Activated naive CD4-positive, alpha-beta T cell treated with Interleukin-2 at 50 U/mL for 16 hours (primary cell): ENCODE measurements around the gene GABRR2.
"Not testable (repeated sequence)": the region's sequence is repeated elsewhere in the genome, so short reads cannot be mapped to it uniquely, and the experiment has no call there.

ENCODE experiments used
- DNase-seq: peaks from one replicate; pipeline ENCODE4 v3.0.0-alpha.2; 2020

Gene GABRR2

GRCh38 chr6:89255417-89255816 is 59.7 kb downstream of the GABRR2 start:
- DNase-seq, result no peak

GRCh38 chr6:89254569-89254968 is 60.5 kb downstream of the GABRR2 start:
- DNase-seq, result no peak

- DNase-seq, result no peak
Observed at GRCh38 chr6:89252907-89253306, 62.2 kb downstream of the GABRR2 start.

GRCh38 chr6:89251976-89252375 is 63.1 kb downstream of the GABRR2 start:
- no peak for DNase-seq

GRCh38 chr6:89251170-89251569 is 63.9 kb downstream of the GABRR2 start:
- DNase-seq, result no peak

- DNase-seq, result no peak
Observed at GRCh38 chr6:89250239-89250638, 64.9 kb downstream of the GABRR2 start.

- no peak for DNase-seq
Observed at GRCh38 chr6:89244241-89244985, 70.7 kb downstream of the GABRR2 start.

GRCh38 chr6:89243331-89243629 is 71.8 kb downstream of the GABRR2 start:
- DNase-seq, result no peak

GRCh38 chr6:89242574-89243330 is 72.3 kb downstream of the GABRR2 start:
- no peak for DNase-seq

GRCh38 chr6:89239338-89239737 is 75.8 kb downstream of the GABRR2 start:
- DNase-seq, result peak; percentile 15

GRCh38 chr6:89237158-89237557 is 77.9 kb downstream of the GABRR2 start:
- no peak for DNase-seq

- DNase-seq, result not testable (repeated sequence)
Observed at GRCh38 chr6:89233605-89234004, 81.5 kb downstream of the GABRR2 start.

GRCh38 chr6:89222712-89223039 is 92.4 kb downstream of the GABRR2 start:
- no peak for DNase-seq

- no peak for DNase-seq
Observed at GRCh38 chr6:89221971-89222711, 93.0 kb downstream of the GABRR2 start.

- DNase-seq, result no peak
Observed at GRCh38 chr6:89221129-89221528, 94.0 kb downstream of the GABRR2 start.

GRCh38 chr6:89217299-89217910 is 97.7 kb downstream of the GABRR2 start, which contains the start of gene GABRR1:
TSS of gene GABRR1 (minus strand) at chr6:89217358. CDS start at chr6:89217322, 36 bp downstream.
- no peak for DNase-seq

- DNase-seq, result no peak
Observed at GRCh38 chr6:89216411-89216810, 98.7 kb downstream of the GABRR2 start.

GRCh38 chr6:89215391-89215790 is 99.7 kb downstream of the GABRR2 start:
- no peak for DNase-seq

- DNase-seq, result no peak
Observed at GRCh38 chr6:89214197-89214596, 100.9 kb downstream of the GABRR2 start.

GRCh38 chr6:89212472-89212871 is 102.6 kb downstream of the GABRR2 start:
- DNase-seq, result no peak

- DNase-seq, result no peak
Observed at GRCh38 chr6:89209457-89209856, 105.6 kb downstream of the GABRR2 start.

- no peak for DNase-seq
Observed at GRCh38 chr6:89208551-89208950, 106.5 kb downstream of the GABRR2 start.
